SH-SY5Y (cell line): ENCODE measurements around the gene PLA2G3.

ENCODE experiments used
- GATA2 ChIP-seq: IDR thresholded peaks from 2 replicates; pipeline ENCODE4 v1.6.1; 2011; ENCODE audit warnings: mild to moderate bottlenecking, low read depth, low read length
- GATA3 ChIP-seq: IDR thresholded peaks from 2 replicates; pipeline ENCODE4 v1.6.1; 2011; ENCODE audit warnings: low read depth, mild to moderate bottlenecking, low read length, moderate library complexity

The PLA2G3 gene

DNA sequence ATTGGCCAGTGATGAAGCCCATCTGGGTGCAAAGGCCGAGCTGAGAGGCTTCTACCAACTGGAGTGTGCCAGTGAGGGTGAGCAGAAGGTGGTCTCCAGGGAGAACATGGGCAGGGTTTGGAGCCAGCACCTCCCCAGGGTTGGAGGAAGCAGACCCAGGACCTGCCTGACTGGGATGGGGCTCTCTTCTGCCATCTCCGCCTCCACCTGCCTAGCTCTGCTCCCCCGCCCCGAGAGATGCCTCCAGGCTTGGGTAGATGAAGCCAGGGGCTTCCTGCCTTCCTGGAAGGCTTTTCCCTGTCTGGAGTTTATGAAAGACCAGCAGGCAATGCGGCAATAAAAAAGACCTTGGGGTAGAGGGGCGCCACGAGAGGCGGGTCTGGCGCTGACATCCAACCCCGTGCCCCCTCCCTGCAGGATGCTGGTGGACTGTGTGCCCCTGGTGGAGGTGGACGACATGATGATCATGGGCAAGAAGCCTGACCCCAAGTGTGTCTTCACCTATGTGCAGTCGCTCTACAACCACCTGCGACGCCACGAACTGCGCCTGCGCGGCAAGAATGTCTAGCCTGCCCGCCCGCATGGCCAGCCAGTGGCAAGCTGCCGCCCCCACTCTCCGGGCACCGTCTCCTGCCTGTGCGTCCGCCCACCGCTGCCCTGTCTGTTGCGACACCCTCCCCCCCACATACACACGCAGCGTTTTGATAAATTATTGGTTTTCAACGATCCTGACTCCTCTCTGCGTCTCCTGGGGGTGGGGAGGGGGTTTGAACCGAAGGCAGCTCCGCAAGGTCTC is 36.2 kb downstream of the PLA2G3 start:
- TF ChIP-seq GATA3 (no peak), GATA2 (no peak)

DNA sequence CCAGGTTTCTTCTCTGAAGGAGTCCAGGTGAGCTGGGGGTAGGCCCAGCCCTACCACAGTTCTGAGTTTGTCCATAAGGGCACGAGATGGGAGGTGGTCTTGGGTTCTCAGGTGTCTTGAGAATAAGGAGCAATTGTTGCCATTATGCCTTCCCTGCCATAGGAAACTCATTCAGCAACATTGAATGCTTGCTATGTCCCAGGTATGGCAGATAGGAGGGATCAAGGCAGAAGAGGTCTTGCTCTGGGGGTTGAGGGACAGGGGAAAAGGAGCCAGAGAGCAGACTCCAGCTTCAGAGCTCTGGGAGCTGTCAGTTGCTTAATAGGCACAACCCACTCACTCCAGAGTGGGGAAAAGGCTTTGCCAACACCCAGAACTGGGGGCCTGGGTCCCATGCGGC is 37.2 kb downstream of the PLA2G3 start:
- TF ChIP-seq GATA3 (no peak), GATA2 (no peak)

DNA sequence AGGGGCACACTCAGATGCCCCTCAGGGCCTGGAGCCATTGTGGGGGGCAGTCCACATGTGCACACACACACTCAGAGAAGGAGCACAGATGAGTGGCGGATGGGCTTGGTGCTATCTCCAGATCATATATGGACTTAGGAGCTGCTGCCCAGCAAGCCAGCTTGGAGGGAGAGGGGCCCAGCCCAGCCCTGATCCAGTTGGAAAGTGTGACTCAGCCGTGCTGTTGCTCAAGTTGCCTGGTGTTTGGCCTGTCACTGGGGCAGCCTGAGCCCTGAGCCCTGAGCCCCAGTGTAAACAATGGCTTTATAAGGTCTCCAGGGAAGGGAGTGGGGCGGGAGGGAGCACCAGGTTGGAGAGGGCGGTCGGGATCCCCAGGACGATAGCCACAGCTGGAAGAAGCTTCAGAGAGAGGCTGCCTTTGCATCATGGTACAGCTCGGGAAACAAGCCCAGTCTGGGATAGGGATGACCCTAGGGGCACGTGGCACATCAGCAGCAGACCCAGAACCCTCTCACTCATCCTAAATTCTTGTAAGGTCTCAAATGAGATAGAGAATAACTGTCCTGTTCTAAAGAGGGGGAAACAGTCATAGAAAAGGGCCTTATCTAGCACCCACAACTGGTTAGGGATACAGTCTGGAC is 37.7 kb downstream of the PLA2G3 start:
- TF ChIP-seq GATA3: no peak
- no peak for TF ChIP-seq GATA2

DNA sequence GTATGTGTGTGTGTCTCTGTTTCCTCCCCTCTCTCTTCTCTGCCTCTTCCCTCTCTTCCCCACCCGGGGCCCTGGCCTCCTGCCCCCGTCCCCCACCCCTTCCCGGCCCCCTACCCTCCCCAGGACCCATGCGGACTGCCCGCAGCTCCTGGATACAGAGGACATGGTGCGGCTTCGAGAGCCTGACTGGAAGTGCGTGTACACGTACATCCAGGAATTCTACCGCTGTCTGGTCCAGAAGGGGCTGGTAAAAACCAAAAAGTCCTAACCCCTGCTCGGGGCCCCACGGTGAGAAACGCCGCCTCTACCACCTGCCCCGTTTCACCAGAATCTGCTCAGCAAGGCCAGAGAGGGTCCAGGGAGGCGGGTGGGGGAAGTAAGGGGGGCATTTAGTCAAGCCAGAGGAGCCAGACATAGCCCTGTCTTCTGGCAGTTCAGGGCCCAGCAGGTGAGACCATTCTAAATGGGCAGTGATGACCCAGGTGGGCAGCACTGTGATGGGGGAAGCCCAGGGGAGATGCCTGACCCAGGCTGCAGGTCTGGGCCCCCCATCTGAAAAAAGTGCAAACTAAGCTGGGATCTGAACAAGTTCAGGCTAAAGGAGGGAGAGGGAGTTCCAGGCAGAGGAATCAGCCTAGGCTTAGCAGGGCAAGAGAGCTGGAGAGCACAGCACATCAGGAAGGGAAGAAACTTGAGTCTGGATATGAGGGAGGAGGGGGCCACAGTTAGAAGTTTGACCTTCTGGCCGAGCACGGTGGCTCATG is 39.4 kb downstream of the PLA2G3 start:
- no peak for TF ChIP-seq GATA3
- TF ChIP-seq GATA2: no peak

DNA sequence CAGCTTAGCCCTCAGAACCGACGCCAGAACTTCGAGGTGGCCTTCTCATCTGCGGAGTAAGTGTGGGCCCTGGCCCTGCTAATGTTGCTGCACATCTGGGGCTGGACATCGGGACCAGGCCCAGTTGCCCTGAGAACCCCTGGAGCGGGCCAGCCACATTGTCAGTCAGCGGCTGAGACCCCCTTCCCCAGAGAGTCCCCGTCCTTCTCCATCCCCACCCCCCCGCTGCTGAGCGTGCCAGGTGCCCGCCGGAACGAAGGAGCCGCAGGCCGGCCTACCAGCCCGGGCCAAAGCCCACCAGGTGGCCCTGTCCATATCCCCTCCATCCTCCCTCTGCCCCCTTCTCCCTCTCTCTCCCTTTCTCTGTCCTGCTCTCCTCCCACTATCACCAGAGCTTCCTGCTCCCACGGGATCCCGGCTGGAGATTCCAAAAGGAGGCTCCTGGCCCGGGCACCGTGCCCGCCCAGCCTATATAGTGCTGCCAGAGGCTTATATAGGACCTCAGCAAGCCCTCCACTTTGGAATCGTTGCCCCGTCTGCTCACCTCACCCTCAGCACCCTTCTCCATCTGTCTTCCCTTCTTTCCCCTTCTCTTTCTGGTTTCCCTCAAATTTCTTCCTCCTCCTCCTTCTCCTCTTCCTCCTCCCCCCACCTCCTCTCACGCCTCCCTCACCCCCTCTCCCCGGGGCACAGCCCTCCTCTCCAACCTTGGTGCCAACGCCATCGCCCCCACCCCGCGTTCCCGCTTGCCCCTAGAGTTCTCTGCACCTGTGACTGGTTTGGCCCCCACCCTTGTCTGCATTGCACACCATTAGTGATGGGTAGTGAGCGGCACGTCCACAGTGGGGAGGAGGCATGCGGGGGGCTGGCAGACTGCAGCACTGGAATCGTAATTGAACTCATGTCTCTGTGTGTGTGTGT is 40.2 kb downstream of the PLA2G3 start:
- TF ChIP-seq GATA2: no peak
- TF ChIP-seq GATA3: no peak

DNA sequence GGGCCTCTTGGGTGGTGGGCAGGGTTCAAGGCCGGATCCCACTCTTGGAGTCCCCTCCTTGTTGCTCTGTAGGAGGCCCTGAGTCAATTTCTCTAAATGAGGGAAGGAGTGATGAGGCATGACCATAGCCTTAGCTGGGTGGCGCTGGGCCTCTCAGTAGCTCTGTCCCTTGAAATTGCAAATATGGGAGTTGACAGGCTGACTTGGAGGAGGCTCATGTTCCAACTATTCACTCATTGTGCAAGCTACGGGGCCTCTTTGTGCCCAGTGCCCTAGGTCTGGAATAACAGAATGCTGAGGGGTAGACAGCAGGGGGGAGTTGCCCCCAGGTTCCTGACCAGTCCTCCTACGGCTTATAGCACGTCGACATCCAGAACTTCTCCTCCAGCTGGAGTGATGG is 40.9 kb downstream of the PLA2G3 start:
- TF ChIP-seq GATA3 (no peak), GATA2 (no peak)

DNA sequence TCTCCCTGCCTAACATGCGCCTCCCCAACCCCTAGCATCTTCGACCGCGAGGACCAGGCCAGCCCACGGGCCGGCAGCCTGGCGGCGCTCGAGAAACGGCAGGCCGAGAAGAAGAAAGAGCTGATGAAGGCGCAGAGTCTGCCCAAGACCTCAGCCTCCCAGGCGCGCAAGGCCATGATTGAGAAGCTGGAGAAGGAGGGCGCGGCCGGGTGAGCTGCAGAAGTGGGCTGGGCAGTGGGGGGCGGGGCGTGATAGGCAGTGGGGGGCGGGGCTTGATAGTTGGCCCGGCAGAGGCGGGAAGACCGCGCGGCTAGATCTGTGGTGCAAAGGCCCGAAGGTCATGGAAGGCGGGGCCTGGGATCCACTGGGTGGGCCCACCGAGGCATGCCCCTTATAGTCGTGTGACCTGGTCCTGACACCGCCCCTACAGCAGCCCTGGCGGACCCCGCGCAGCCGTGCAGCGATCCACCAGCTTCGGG is 41.6 kb downstream of the PLA2G3 start:
- TF ChIP-seq GATA2 (no peak), GATA3 (no peak)

DNA sequence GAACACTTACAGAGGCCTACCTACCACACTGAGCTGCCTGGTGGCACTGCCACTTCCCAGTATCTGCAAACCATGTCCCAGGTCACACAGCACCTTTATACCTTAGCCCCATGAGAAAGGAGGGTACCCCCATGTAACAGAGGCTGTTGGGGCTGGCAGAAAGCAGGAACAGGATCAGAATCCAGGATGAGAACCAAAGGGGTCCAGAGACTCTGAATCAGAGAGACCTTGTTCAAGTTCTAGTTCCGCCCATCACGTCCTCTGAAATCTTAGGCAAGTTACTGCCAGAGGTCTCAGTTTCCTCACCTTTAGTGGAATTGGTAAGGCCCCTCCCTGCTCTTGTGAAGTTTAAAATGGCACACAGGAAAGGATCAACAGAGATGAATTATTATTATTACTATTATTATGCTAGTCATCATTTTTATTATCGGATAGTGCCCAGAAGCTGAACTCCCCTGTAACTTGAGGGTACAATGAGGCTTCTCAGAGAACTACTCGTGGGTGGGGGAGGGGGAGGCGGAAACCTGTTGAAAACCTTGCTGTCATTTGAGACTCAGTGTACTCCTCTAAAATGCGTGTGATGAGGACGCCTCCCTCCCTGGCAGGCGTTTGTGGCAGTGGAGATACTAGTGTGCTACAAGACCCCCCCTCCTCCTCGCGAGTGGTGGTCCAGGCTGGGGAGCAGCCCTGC is 42.2 kb downstream of the PLA2G3 start:
- TF ChIP-seq GATA2: no peak
- no peak for TF ChIP-seq GATA3

DNA sequence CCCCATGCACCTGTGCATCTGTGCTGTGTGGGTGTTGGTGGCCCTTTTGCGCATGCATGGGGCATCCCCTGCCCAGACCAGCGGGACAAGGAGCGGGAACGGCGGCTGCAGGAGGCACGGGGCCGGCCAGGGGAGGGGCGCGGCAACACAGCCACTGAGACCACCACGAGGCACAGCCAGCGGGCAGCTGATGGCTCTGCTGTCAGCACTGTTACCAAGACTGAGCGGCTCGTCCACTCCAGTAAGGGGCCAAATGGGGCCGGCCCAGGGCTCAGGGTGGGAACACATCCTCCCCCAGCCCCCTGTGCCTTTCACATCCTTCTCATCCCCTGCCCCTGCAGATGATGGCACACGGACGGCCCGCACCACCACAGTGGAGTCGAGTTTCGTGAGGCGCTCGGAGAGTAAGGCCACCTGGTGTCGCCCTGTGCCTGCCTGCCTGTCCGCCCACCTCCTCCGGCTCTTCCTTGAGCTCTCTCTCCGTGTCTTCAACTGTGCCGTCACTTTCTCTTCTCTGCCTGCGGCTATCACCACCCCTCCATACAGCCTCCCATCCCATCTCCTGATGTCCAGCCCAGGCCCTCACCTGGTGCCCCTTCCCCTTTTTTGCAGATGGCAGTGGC is 43.5 kb downstream of the PLA2G3 start:
- TF ChIP-seq GATA2: no peak
- TF ChIP-seq GATA3: no peak

DNA sequence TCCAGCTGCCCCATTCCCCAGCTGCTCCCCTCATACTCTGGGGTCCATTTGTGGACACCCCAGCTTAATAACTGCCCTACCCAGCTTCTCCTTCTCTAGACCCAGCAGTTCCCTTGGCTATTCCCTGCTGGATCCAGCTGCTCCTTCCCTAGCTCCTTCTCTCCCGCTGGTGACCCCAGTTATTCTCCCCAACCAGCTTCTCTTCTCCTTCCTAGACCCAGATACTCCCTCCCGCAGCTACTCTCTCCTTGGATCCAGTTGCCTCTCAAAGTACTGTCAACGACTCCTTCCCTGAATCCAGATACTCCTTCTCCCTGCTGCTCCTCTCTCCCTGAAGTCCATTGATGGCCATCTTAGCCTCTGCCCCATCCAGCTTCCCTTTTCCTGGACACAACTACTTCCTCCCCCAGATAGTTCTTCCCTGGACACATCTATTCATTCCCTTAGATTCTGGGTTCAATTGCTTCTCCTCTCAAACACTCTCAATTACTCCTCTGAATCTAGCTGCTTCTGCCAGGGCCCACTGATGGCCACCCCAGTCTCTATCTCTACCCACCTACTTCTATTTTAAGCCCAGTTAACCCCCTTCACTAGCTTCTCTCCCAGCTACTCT is 44.6 kb downstream of the PLA2G3 start:
- no peak for TF ChIP-seq GATA2
- no peak for TF ChIP-seq GATA3

DNA sequence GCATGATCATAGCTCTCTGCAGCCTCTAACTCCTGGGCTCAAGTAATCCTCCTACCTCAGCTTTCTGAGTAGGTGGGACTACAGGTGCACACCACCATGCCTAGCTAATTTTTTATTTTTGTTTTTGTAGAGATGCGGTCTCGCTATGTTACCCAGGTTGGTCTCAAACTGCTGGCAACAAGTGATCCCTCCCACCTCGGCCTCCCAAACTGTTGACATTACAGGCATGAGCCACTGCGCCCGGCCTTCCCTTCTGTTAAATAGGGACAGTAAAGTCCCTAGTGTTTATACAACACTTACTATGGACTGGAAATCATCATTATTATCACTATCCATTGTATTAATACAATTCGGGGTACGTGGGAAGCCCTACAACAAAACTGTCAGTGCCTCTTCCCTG is 45.6 kb downstream of the PLA2G3 start:
- no peak for TF ChIP-seq GATA3
- no peak for TF ChIP-seq GATA2

DNA sequence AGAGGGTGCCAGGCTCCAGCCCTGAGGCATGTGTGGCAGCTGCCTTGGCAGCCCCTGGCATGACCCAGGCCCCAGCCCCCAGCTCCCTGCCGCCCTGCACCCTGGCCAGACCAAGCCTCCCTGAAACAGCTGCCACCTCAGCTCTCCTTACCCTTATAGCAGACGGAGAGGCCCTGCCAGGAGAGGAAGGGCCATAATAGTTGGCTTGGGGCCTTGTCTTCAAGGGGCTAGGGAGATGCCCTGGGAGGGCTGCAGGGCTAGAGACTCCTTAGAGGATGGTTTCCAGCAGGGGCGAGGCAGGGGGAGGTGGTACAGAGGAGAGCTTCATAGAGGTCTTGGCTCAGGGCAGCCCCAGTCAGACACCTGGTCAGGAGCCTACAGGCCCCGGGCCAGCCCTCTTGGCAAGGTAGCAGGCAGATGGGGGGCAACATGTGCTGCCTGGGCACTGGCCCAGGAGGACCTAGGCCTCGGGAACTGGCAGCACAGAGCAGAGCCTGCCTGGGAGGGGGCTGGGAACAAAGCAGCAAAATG is 46.2 kb downstream of the PLA2G3 start:
- TF ChIP-seq GATA3: no peak
- TF ChIP-seq GATA2: no peak
